Common myeloid progenitor, CD34-positive (primary cell): ENCODE data around the gene ZCCHC17.

Experiments used
- CTCF ChIA-PET: fragments of 350-600 bp; sonication (Branson Sonifier 250); formaldehyde crosslinking; loops from one replicate; lab custom pipeline; 2021; ENCODE audit warnings: antibody characterized with exemption; lab: Charles Lee
- POLR2A ChIA-PET: fragments of 350-600 bp; sonication (Branson Sonifier 250); formaldehyde crosslinking; loops from one replicate; lab custom pipeline; 2021; ENCODE audit warnings: antibody characterized with exemption; lab: Charles Lee
- DNase-seq, 3 donors: peaks; one replicate each; pipeline versions ENCODE4 v3.0.0 to v3.0.0-alpha.2; 2013
- H3K27ac ChIP-seq, 2 experiments: 1 replicate in 1 of 2; 2 replicates in 1 of 2; pipeline ENCODE4 v1.7.0; 2013; ENCODE audit warnings: inconsistent platforms in 2 of 2, low read length in 2 of 2, mild to moderate bottlenecking in 2 of 2, low read depth in 1 of 2, moderate library complexity in 1 of 2; ENCODE audit not compliant: severe bottlenecking in 2 of 2, insufficient read depth in 1 of 2, poor library complexity in 1 of 2
- H3K27me3 ChIP-seq, 5 experiments: replicated peaks in 2 of 5; 1 replicate in 3 of 5; 2 replicates in 2 of 5; pipeline versions ENCODE4 v1.6.1 to v1.7.0; 2013; ENCODE audit warnings: low read length in 4 of 5, mild to moderate bottlenecking in 2 of 5, moderate library complexity in 2 of 5, inconsistent platforms in 1 of 5; ENCODE audit not compliant: insufficient read depth in 5 of 5, control insufficient read depth in 4 of 5
- H3K36me3 ChIP-seq, 4 experiments: 1 replicate in 2 of 4; 2 replicates in 2 of 4; pipeline versions ENCODE4 v1.6.1 to v1.7.0; 2013; ENCODE audit warnings: low read length in 3 of 4, control low read depth in 1 of 4, mild to moderate bottlenecking in 1 of 4; ENCODE audit not compliant: control insufficient read depth in 4 of 4, insufficient read depth in 4 of 4
- H3K4me1 ChIP-seq, 4 experiments: 1 replicate in 3 of 4; 2 replicates in 1 of 4; pipeline versions ENCODE4 v1.6.1 to v1.7.1; 2013; ENCODE audit warnings: low read length in 3 of 4, mild to moderate bottlenecking in 3 of 4, control low read depth in 1 of 4, inconsistent platforms in 1 of 4, moderate library complexity in 1 of 4; ENCODE audit not compliant: control insufficient read depth in 4 of 4, insufficient read depth in 4 of 4; ENCODE audit errors: control extremely low read depth in 1 of 4
- H3K4me3 ChIP-seq, 7 experiments: 1 replicate in 4 of 7; 2 replicates in 3 of 7; pipeline versions ENCODE4 v1.5.1 to v1.7.0; 2013; ENCODE audit warnings: mild to moderate bottlenecking in 7 of 7, low read length in 6 of 7, moderate library complexity in 6 of 7, inconsistent platforms in 2 of 7, low read depth in 2 of 7, control low read depth in 1 of 7; ENCODE audit not compliant: insufficient read depth in 4 of 7, control insufficient read depth in 1 of 7; ENCODE audit errors: extremely low read depth in 1 of 7
- H3K9me3 ChIP-seq, 5 experiments: 1 replicate in 4 of 5; 2 replicates in 1 of 5; pipeline versions ENCODE4 v1.6.1 to v1.7.1; 2013; ENCODE audit warnings: low read length in 4 of 5, mild to moderate bottlenecking in 2 of 5, inconsistent platforms in 1 of 5, low read depth in 1 of 5, moderate library complexity in 1 of 5; ENCODE audit not compliant: control insufficient read depth in 4 of 5, insufficient read depth in 2 of 5; ENCODE audit errors: control extremely low read depth in 1 of 5
- WGBS: methylation state at CpG from one replicate; pipeline ENCODE4 v1.1.5; 2013; ENCODE audit not compliant: insufficient coverage; 5-methylcytosine and 5-hydroxymethylcytosine counted together

Gene ZCCHC17

GRCh38 chr1:31324093-31324492 lies 27.3 kb downstream of the ZCCHC17 start:
- H3K4me1 ChIP-seq: no peaks in the 10 kb centered on the region
- no peak for DNase-seq
- H3K27me3 ChIP-seq: no peaks in the 10 kb centered on the region
- H3K4me3 ChIP-seq: no peak overlapping the region
- ChIA-PET POLR2A (no interaction called here), CTCF (no interaction called here)
- no peak overlapping the region for H3K27ac ChIP-seq
- H3K9me3 ChIP-seq: no peaks in the 10 kb centered on the region
- 98% methylated on average over 4 of the region's 4 CpGs for WGBS
- peaks cover 4 to 32% (median 25%) of the 10 kb centered on the region in 4 experiments for H3K36me3 ChIP-seq

DNA sequence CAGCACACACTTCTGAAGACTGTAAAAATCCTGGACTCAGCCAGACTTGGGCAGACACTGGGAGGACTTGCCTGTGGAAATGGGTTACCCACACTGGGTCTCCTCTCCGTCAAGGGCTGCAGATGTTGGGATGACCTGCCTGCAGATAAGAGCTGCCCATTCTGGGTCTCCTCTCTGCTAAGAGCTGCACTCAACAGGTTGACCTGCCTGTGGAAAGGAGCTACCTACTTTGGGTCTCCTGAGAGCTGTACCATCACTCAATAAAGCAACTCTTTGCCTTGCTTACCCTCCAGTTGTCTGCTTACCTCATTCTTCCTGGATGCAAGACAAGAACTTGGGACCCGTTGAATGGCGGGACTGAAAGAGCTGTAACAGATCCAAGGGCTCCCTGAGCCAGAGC lies 28.2 kb downstream of the ZCCHC17 start:
- 100% methylated on average over 3 of the region's 3 CpGs for WGBS
- POLR2A ChIA-PET: no interaction called here

DNA sequence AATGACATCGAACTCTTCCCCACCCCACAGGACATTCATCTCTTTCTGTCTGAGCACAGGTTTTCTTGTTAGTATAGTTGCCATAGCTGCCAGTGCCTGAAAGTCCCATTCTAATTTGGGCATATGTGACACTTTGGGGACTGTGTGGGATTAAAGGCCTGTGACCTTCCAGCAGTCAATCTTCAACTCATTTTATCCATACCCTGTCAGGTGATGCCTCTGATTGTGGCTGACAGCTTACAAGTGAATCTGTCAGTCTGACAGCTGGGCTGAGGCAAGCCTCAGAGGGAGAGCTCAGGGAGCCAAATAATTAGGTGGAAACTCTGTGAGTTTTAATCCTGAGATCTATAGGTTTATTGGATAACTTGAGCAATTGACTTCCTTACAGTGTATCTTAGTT lies 29.6 kb downstream of the ZCCHC17 start:
- Histone ChIP-seq H3K27ac (no peak overlapping the region), H3K4me1 (no peaks in the 10 kb centered on the region), H3K4me3 (no peak overlapping the region), H3K36me3 (peaks cover 2 to 15% (median 10%) of the 10 kb centered on the region in 4 experiments), H3K27me3 (no peaks in the 10 kb centered on the region), H3K9me3 (no peaks in the 10 kb centered on the region)
- ChIA-PET POLR2A (no interaction called here), CTCF (interaction anchor here (0.8 to 1.1 kb wide), 2 partner anchors 9 to 141 kb away, joined by 3 read pairs; no protein-coding TSS in a partner anchor)
- no peak for DNase-seq
- no CpG with 5 or more reads among the region's 1 CpG for WGBS

More for the DNA sequence above, 28.2 kb downstream of the ZCCHC17 start:
- CTCF ChIA-PET: no interaction called here
- Histone ChIP-seq H3K36me3 (peaks cover 4 to 27% (median 21%) of the 10 kb centered on the region in 4 experiments), H3K9me3 (no peaks in the 10 kb centered on the region), H3K27me3 (no peaks in the 10 kb centered on the region), H3K4me3 (no peak overlapping the region), H3K27ac (no peak overlapping the region), H3K4me1 (no peaks in the 10 kb centered on the region)
- no peak for DNase-seq

- no peak overlapping the region for H3K27ac ChIP-seq
- no peaks in the 10 kb centered on the region for H3K27me3 ChIP-seq
- H3K36me3 ChIP-seq: peaks cover 2 to 15% (median 8%) of the 10 kb centered on the region in 4 experiments
- no peaks in the 10 kb centered on the region for H3K4me1 ChIP-seq
- 100% methylated on average over 2 of the region's 3 CpGs for WGBS
- H3K9me3 ChIP-seq: no peaks in the 10 kb centered on the region
- ChIA-PET POLR2A (no interaction called here), CTCF (interaction anchor here (0.8 to 1.2 kb wide), 2 partner anchors 142 to 147 kb away, joined by 3 to 4 read pairs; no protein-coding TSS in a partner anchor)
- no peak overlapping the region for H3K4me3 ChIP-seq
- no peak for DNase-seq
Observed at GRCh38 chr1:31327381-31327780, 30.5 kb downstream of the ZCCHC17 start.

DNA sequence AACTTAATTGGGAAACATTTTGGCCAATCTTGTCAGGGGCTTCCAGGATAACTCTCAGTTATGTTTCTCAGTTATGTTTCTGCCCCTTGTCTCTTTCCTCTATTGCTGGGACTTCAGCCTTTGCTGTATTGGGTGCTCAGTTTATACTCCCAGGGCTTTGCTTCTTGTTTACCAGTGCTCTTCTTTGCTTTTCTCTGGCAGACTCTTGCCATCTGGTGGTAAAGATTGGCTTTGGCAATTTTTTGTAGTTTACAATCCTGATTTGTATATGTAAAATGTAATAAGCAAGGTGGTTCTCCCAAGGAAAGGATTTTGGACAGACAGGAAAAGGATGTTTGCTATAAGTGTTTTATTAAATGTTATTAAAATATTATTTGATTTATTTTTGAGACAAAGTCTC lies 38.2 kb downstream of the ZCCHC17 start:
- ChIA-PET CTCF (interaction anchor here (0.8 to 1.4 kb wide), 4 partner anchors 145 to 151 kb away, joined by 3 to 10 read pairs (median 4); no protein-coding TSS in a partner anchor), POLR2A (no interaction called here)
- Histone ChIP-seq H3K9me3 (no peaks in the 10 kb centered on the region), H3K27me3 (no peaks in the 10 kb centered on the region), H3K4me1 (peaks cover 0 to 4% (median 1%) of the 10 kb centered on the region in 4 experiments), H3K27ac (no peak overlapping the region), H3K36me3 (peaks cover 2 to 13% (median 5%) of the 10 kb centered on the region in 4 experiments), H3K4me3 (no peak overlapping the region)
- DNase-seq: peak; percentile 53 to 70 (median 67)

- H3K4me3 ChIP-seq: no peak overlapping the region
- POLR2A ChIA-PET: interaction anchor here (0.5 kb wide), 1 partner anchor 73 kb away, joined by 3 read pairs; no protein-coding TSS in a partner anchor
- peaks cover 2 to 16% (median 7%) of the 10 kb centered on the region in 4 experiments for H3K36me3 ChIP-seq
- DNase-seq: no peak
- 100% methylated on average over 3 of the region's 10 CpGs for WGBS
- no peaks in the 10 kb centered on the region for H3K9me3 ChIP-seq
- CTCF ChIA-PET: interaction anchor here (1.1 to 2.9 kb wide), 3 partner anchors 148 to 156 kb away, joined by 4 to 11 read pairs (median 6); no protein-coding TSS in a partner anchor
- peaks cover 0 to 4% (median 1%) of the 10 kb centered on the region in 4 experiments for H3K4me1 ChIP-seq
- H3K27me3 ChIP-seq: no peaks in the 10 kb centered on the region
- H3K27ac ChIP-seq: no peak overlapping the region
Observed at GRCh38 chr1:31336687-31337467, 40.0 kb downstream of the ZCCHC17 start.

DNA sequence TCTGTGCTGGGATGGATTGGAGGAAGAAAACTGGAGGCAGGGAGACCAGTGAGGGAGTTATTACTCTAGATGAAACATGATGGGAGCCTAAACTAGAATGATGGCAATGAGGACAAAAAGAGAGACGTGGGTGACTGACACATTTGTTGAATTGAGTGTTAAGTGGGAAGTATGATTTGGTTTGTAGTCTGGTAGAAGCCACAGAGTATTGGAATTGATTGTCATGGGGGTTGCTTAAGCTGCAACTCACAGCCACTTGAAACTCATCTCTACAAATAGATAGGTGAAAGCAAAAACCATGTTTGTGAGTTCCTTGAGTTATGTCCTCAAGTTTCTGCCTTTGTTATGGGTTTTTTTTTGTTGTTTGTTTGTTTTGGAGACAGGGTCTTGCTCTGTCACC lies 47.7 kb downstream of the ZCCHC17 start:
- H3K27ac ChIP-seq: no peak overlapping the region
- no peaks in the 10 kb centered on the region for H3K9me3 ChIP-seq
- peaks cover 4 to 27% (median 21%) of the 10 kb centered on the region in 4 experiments for H3K36me3 ChIP-seq
- H3K4me1 ChIP-seq: no peaks in the 10 kb centered on the region
- POLR2A ChIA-PET: interaction anchor here (0.5 kb wide), 1 partner anchor 85 kb away, joined by 5 read pairs; no protein-coding TSS in a partner anchor
- WGBS: 20% methylated on average over 1 of the region's 1 CpG
- no peak for DNase-seq
- CTCF ChIA-PET: no interaction called here
- no peaks in the 10 kb centered on the region for H3K27me3 ChIP-seq
- H3K4me3 ChIP-seq: no peak overlapping the region
